Peyer's patch (tissue), 4 donors: ENCODE measurements around the gene GDPD5.

Experiments used
- POLR2A ChIP-seq, 2 donors: fragments of 450-650 bp; IDR thresholded peaks; one replicate each; pipeline ENCODE4 v1.5.1; 2017; ENCODE audit warnings: antibody characterized with exemption in 2 of 2, mild to moderate bottlenecking in 2 of 2, moderate library complexity in 2 of 2
- TF ChIP-seq, protein P1 (sequence below), 6 experiments: fragments of 450-650 bp in 4 of 6; fragments of 200-600 bp in 2 of 6; sonication (generic) in 1 of 6; IDR thresholded peaks; one replicate each; pipeline ENCODE4 v1.5.1; 2017 to 2019; ENCODE audit warnings: antibody characterized with exemption in 6 of 6, mild to moderate bottlenecking in 3 of 6, moderate library complexity in 1 of 6

DNA sequence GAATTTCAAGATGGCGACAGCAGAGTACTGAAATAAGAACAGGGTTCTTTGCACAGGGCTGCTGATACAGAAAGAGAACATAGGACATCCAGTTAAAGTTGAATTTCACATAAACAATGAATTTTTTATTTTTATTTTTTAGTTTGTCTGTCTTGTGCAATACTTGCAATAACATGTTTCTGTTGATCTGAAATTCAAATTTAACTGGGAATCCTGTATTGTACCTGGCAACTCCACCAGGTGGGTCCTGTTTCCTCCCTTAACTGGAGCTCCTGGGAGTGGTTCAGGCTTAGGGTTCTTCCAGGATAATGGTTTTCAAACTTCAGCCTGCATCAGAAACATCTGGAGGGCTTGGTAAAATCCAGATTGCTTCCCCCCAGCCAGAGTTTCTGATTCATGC is 21.4 kb upstream of the GDPD5 start:
- TF ChIP-seq, protein P1, sequence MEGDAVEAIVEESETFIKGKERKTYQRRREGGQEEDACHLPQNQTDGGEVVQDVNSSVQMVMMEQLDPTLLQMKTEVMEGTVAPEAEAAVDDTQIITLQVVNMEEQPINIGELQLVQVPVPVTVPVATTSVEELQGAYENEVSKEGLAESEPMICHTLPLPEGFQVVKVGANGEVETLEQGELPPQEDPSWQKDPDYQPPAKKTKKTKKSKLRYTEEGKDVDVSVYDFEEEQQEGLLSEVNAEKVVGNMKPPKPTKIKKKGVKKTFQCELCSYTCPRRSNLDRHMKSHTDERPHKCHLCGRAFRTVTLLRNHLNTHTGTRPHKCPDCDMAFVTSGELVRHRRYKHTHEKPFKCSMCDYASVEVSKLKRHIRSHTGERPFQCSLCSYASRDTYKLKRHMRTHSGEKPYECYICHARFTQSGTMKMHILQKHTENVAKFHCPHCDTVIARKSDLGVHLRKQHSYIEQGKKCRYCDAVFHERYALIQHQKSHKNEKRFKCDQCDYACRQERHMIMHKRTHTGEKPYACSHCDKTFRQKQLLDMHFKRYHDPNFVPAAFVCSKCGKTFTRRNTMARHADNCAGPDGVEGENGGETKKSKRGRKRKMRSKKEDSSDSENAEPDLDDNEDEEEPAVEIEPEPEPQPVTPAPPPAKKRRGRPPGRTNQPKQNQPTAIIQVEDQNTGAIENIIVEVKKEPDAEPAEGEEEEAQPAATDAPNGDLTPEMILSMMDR (IDR thresholded peaks at IDR 0.05), result no peak
- no peak for TF ChIP-seq POLR2A (IDR thresholded peaks at IDR 0.05)
